ENCODE results near the gene ACTG1.

ACTG1 gene

DNA sequence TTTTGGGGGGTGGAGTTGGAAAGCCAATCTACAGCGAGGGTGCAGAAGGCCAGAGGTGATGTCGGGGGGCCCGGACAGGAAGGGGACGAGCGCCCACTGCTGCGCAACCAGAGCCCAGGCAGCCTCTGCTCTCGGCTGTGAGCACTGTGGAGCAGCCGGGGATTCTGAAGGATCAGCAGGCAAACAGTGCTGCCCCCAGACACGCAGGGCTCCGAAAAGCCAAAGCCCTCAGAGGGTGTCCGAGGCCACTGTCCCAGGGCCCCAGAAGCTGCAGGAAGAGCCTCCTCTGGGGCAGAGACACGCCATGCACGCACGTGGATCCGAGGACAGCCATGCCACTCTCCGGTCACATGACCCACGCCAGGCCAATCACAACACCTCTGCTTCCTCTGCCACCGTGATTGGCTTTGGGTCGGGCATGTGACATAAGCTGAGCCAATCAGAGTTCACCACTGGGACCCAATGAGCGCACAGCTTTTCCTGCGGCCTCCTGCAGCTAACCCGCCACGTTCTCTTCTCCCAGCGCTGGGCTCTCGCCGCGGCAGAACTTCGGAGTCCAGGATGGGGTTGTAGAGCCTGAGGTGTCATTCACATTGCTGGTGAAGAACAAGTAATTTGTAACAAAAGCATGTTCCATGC, 40.7 kb downstream of the ACTG1 start:
- ChIA-PET POLR2A (interaction anchor here (0.9 kb wide), 1 partner anchor 10 kb away, joined by 3 read pairs; no protein-coding TSS in a partner anchor), CTCF (interaction anchor here (0.8 to 2.9 kb wide), 13 partner anchors 10 to 219 kb away, joined by 3 to 13 read pairs (median 5); no protein-coding TSS in a partner anchor)
- DNase-seq (ENCODE audit: low read depth, low spot score): peak; percentile 59
- peak overlapping the region; percentile 49 for H3K4me3 ChIP-seq (ENCODE audit: low read depth, low read length)
- TF ChIP-seq, protein P1, sequence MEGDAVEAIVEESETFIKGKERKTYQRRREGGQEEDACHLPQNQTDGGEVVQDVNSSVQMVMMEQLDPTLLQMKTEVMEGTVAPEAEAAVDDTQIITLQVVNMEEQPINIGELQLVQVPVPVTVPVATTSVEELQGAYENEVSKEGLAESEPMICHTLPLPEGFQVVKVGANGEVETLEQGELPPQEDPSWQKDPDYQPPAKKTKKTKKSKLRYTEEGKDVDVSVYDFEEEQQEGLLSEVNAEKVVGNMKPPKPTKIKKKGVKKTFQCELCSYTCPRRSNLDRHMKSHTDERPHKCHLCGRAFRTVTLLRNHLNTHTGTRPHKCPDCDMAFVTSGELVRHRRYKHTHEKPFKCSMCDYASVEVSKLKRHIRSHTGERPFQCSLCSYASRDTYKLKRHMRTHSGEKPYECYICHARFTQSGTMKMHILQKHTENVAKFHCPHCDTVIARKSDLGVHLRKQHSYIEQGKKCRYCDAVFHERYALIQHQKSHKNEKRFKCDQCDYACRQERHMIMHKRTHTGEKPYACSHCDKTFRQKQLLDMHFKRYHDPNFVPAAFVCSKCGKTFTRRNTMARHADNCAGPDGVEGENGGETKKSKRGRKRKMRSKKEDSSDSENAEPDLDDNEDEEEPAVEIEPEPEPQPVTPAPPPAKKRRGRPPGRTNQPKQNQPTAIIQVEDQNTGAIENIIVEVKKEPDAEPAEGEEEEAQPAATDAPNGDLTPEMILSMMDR (IDR thresholded peaks at IDR 0.05; ENCODE audit: insufficient read depth, low read length, missing control alignments): peak; percentile 69

DNA sequence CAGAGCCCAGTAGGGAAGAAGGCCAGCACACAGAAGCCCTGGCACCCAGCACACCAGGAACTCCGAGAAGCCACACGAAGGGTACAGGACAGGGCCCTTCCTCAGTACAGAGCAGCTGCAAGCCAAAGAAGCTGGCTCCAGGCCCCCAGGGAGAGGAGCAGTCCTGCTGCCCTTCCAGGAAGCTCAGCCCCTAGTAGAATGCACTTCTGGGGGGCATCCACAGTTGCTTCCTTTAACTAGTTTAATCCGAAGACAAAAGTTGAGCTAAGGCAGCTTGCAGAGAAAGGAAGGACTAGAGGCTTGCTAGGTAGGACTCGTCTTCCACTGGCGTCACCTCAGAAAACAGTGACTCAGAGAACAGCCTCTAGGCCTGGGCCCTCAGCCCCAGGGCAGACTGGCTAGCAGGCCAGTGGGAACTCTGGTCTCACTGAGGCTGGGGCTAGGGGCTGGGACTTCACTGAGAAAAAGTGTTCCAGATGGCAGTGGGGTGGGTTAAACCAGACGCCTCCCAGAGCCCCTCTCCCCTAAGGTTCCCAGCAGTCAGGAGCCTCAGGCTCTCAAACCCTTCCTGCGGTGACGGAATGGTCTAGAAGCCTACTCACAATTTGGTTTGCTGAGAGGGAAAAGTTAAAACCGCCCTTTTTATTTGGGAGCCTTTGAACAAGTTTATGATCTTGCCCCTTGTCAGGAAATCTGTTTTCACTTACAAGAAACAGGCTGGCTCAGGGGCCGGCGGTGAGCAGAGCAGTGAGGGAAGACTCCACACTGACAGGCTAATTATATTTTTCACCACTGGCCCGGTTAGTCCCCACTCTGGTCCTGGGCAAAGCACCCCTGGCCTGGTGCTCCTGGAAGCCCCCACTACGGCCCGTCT, 41.4 kb downstream of the ACTG1 start:
- H3K4me3 ChIP-seq (ENCODE audit: low read depth, low read length): no peak overlapping the region; the same call in 1 of the 2 replicates
- CTCF ChIA-PET: interaction anchor here (0.8 to 2.9 kb wide), 12 partner anchors 10 to 219 kb away, joined by 3 to 13 read pairs (median 6); no protein-coding TSS in a partner anchor
- DNase-seq (ENCODE audit: low read depth, low spot score): no peak
- TF ChIP-seq, protein P1 (IDR thresholded peaks at IDR 0.05; ENCODE audit: insufficient read depth, low read length, missing control alignments): no peak
- POLR2A ChIA-PET: interaction anchor here (0.9 kb wide), 1 partner anchor 10 kb away, joined by 3 read pairs; no protein-coding TSS in a partner anchor

DNA sequence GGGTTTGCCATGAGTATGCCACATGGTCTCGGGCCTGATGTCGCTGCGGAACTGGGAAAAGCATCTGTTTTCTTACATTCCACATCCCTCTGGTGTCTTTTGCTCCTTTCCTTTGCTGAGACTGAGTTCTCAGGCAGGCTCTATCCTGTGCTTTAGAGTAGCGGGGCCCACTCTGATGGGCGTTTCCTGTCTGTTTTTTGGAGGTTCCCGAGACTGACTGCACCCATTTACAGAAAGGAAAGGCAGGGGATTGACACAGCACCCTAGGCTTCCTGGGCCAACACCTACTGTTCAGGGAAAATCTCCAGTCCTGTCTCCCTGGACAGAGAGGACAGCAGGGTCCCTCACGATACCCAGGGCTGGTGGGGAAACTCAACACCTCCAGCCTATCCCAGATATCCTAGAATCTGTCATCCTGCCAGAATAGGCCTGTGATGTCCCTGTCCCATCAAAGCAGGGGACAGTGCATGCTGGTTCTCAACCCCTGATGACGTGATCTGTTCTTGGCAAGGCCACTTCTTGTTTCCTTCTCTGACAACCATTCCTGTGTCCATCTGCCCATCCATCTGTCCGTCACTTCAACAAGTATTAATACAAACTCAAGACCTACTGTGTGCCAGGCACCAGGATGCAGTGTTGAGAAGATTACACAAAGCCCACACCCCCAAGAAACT, 42.2 kb downstream of the ACTG1 start:
- CTCF ChIA-PET: interaction anchor here (1.1 to 2.9 kb wide), 5 partner anchors 11 to 218 kb away, joined by 3 to 13 read pairs (median 9); no protein-coding TSS in a partner anchor
- TF ChIP-seq, protein P1 (IDR thresholded peaks at IDR 0.05; ENCODE audit: insufficient read depth, low read length, missing control alignments): no peak
- no peak for DNase-seq (ENCODE audit: low read depth, low spot score)
- H3K4me3 ChIP-seq (ENCODE audit: low read depth, low read length): no peak overlapping the region
- POLR2A ChIA-PET: no interaction called here

DNA sequence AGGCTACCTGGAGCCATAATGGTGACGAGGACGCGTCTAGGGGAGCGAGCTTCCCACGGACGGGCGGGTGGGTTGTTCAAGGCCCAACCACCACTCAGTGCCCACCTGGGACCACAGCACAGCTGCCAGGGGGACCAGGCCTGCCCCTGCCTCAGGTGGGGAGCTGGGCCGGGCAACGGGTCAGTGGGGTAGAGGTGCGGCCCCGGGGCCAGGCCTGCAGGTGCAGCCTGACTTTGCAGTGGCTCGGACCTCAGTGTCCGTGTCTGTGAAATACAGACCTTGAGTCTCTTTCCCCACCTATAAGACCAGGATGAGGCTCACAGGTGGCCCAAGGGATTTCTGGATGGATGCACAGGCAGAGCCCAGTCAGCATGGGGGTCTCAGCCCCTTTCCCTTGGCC, 43.3 kb downstream of the ACTG1 start:
- TF ChIP-seq, protein P1 (IDR thresholded peaks at IDR 0.05; ENCODE audit: insufficient read depth, low read length, missing control alignments): no peak
- POLR2A ChIA-PET: no interaction called here
- H3K4me3 ChIP-seq (ENCODE audit: low read depth, low read length): no peak overlapping the region
- no peak for DNase-seq (ENCODE audit: low read depth, low spot score)
- CTCF ChIA-PET: no interaction called here

DNA sequence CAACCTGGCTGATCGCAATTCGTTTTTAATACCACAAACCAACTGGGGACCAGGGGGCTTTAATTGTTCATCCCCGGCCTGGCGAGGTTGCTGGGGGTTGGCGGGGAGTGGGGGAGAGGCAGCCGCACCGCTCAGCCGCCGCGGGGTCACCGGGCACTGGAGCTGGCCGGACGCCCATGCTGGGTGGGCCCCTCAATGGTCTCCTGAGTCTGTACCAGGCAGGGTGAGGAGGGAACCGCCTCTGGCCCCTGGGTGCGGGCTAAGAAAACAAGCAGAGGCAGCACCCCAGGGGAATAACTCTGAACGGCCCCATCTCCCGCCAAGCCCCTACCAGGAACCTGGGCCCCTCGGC, 43.9 kb downstream of the ACTG1 start:
- H3K4me3 ChIP-seq (ENCODE audit: low read depth, low read length): no peak overlapping the region
- TF ChIP-seq, protein P1 (IDR thresholded peaks at IDR 0.05; ENCODE audit: insufficient read depth, low read length, missing control alignments): no peak
- CTCF ChIA-PET: no interaction called here
- DNase-seq (ENCODE audit: low read depth, low spot score): no peak
- POLR2A ChIA-PET: no interaction called here
